Measurements from ENCODE around the gene PLGRKT. TPM values are rescaled to one million over a fixed set of nuclear protein-coding genes. Genes with fewer than 3 reads are reported as not detected.

The PLGRKT gene
- total and polyA plus RNA-seq, 2 donors (not counting 1 experiment from before 2014, with no cell fraction given): 17.3 to 21.6 TPM

DNA sequence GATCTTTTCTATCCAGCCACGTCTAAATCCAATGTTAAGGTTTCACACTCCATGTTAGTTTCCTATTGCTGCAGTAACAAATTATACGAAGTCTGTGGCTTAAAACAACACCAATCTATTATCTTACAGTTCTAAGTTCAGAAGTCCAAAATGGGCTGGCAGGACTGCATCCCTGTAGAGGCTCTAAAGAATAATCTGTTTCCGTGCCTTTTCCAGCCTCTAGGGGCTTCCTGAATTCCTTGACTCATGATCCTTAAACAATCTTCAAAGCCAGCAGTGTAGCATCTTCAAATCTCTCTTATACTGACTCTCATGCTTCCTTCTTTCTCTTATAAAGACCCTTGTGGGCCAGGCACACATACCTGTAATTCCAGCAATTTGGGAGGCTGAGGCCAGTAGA, 6.8 kb downstream of the PLGRKT start:
- H4K20me1 ChIP-seq (ENCODE audit: control insufficient read depth, extremely low read depth, insufficient read depth, low read length): no peaks in the 10 kb centered on the region
- no peak overlapping the region for H3K4me2 ChIP-seq (ENCODE audit: extremely low read depth, insufficient read depth, low read length)
- no peak overlapping the region for H3K27ac ChIP-seq (ENCODE audit: insufficient read depth, low read length)
- H3K4me3 ChIP-seq (replicated peaks in 1 of 4; ENCODE audit: control extremely low read depth in 1 of 4, insufficient read depth in 1 of 4, low read depth in 3 of 4, low read length in 4 of 4): no peak overlapping the region
- no peaks in the 10 kb centered on the region for H3K4me1 ChIP-seq (ENCODE audit: control insufficient read depth, extremely low read depth, insufficient read depth, low read length)
- H3K36me3 ChIP-seq (ENCODE audit: control insufficient read depth, insufficient read depth, low read length): no peaks in the 10 kb centered on the region
- no peaks in the 10 kb centered on the region for H3K79me2 ChIP-seq (ENCODE audit: control insufficient read depth, insufficient read depth, low read length)
- H3K27me3 ChIP-seq (ENCODE audit: control insufficient read depth, insufficient read depth, low read length): no peaks in the 10 kb centered on the region
- DNase-seq (ENCODE audit: low read depth in 2 of 2): no peak
- no peak overlapping the region for H2AFZ ChIP-seq (ENCODE audit: low read length)
- H3K9me3 ChIP-seq (ENCODE audit: control insufficient read depth, insufficient read depth, low read depth, low read length): no peaks in the 10 kb centered on the region
- TF ChIP-seq, protein P1, sequence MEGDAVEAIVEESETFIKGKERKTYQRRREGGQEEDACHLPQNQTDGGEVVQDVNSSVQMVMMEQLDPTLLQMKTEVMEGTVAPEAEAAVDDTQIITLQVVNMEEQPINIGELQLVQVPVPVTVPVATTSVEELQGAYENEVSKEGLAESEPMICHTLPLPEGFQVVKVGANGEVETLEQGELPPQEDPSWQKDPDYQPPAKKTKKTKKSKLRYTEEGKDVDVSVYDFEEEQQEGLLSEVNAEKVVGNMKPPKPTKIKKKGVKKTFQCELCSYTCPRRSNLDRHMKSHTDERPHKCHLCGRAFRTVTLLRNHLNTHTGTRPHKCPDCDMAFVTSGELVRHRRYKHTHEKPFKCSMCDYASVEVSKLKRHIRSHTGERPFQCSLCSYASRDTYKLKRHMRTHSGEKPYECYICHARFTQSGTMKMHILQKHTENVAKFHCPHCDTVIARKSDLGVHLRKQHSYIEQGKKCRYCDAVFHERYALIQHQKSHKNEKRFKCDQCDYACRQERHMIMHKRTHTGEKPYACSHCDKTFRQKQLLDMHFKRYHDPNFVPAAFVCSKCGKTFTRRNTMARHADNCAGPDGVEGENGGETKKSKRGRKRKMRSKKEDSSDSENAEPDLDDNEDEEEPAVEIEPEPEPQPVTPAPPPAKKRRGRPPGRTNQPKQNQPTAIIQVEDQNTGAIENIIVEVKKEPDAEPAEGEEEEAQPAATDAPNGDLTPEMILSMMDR (conservative IDR thresholded peaks at IDR 0.05 in 1 of 2, IDR thresholded peaks at IDR 0.05 in 1 of 2; ENCODE audit: low read depth in 1 of 2, low read length in 2 of 2): no peak
- no peak for TF ChIP-seq EZH2 (IDR thresholded peaks at IDR 0.05; ENCODE audit: low read length, missing control alignments)
- H3K9ac ChIP-seq (ENCODE audit: insufficient read depth, low read length): no peak overlapping the region

DNA sequence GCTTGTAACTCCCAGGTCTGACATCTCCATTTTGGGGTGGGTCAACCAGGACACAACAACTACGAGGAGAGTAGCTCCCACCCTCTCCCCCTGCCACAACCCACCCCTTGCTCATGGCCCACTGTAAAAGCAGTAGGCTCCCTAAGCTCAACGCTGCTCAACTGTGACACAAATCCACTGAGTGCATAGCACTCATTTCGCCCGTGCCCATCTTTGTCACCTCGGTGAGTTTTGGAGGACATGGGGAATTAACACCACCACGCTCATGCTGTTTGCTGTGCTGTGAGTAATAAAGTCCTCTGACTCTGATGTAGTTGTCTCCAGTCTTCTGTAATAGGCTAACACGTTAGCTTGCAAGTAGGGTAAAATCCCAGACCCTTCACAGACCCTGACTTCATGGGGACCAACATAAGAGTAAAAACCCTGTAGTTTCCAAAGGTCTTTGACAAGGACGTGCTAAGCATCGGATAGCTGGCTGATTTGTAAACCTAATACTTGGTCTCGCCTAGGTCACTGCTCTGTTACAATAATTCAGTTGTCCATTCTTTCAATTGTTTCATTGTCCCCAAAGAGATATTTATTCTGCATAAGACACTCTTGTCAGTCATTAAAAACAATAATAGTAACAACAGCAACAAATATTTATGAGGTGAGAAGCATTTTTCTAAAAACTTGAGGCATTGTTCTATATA, 7.7 kb downstream of the PLGRKT start:
- no peak overlapping the region for H2AFZ ChIP-seq (ENCODE audit: low read length)
- no peak overlapping the region for H3K27ac ChIP-seq (ENCODE audit: insufficient read depth, low read length)
- H3K9ac ChIP-seq (ENCODE audit: insufficient read depth, low read length): no peak overlapping the region
- DNase-seq (ENCODE audit: low read depth in 2 of 2): no peak
- no peak for TF ChIP-seq EZH2 (IDR thresholded peaks at IDR 0.05; ENCODE audit: low read length, missing control alignments)
- TF ChIP-seq, protein P1 (conservative IDR thresholded peaks at IDR 0.05 in 1 of 2, IDR thresholded peaks at IDR 0.05 in 1 of 2; ENCODE audit: low read depth in 1 of 2, low read length in 2 of 2): no peak
- no peaks in the 10 kb centered on the region for H3K9me3 ChIP-seq (ENCODE audit: control insufficient read depth, insufficient read depth, low read depth, low read length)
- H3K36me3 ChIP-seq (ENCODE audit: control insufficient read depth, insufficient read depth, low read length): no peaks in the 10 kb centered on the region
- no peaks in the 10 kb centered on the region for H4K20me1 ChIP-seq (ENCODE audit: control insufficient read depth, extremely low read depth, insufficient read depth, low read length)
- H3K4me1 ChIP-seq (ENCODE audit: control insufficient read depth, extremely low read depth, insufficient read depth, low read length): no peaks in the 10 kb centered on the region
- no peak overlapping the region for H3K4me2 ChIP-seq (ENCODE audit: extremely low read depth, insufficient read depth, low read length)
- H3K4me3 ChIP-seq (replicated peaks in 1 of 4; ENCODE audit: control extremely low read depth in 1 of 4, insufficient read depth in 1 of 4, low read depth in 3 of 4, low read length in 4 of 4): no peak overlapping the region
- no peaks in the 10 kb centered on the region for H3K79me2 ChIP-seq (ENCODE audit: control insufficient read depth, insufficient read depth, low read length)
- H3K27me3 ChIP-seq (ENCODE audit: control insufficient read depth, insufficient read depth, low read length): no peaks in the 10 kb centered on the region

DNA sequence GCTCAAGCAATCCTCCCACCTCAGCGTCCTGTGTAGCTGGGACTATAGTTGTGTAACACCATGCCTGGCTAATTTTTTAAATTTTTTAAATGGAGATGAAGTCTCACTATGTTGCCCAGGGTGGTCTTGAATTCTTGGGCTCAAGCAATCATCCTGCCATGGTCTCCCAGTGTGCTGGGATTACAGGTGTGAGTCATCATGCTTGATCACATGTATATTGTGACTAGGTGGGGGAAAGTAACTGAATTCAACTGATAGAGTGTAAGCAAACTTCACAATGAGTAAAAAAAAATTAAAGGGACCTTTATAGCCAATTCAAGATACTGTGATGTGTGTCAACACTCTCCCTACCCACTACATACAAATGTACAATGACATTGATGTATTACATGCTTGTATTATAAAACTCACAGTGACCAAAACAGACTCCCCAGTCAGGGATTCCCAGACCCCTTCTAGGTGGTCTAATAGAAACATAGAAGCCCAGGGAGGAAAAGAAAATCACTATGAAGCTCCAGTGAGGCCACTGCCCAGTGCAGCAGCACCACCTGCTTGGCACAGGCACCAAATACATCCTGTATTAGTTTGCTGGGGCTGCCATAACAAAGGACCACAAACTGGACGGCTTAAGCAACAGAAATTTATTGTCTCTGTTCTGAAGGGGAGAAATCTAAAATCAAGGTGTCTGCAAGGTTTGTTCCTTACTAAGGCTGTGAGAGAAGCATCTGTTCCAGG, 8.8 kb downstream of the PLGRKT start:
- Histone ChIP-seq H3K27me3 (ENCODE audit: control insufficient read depth, insufficient read depth, low read length) (no peaks in the 10 kb centered on the region), H3K9me3 (ENCODE audit: control insufficient read depth, insufficient read depth, low read depth, low read length) (no peaks in the 10 kb centered on the region), H3K27ac (ENCODE audit: insufficient read depth, low read length) (no peak overlapping the region), H3K4me1 (ENCODE audit: control insufficient read depth, extremely low read depth, insufficient read depth, low read length) (no peaks in the 10 kb centered on the region), H3K4me2 (ENCODE audit: extremely low read depth, insufficient read depth, low read length) (no peak overlapping the region), H3K36me3 (ENCODE audit: control insufficient read depth, insufficient read depth, low read length) (no peaks in the 10 kb centered on the region), H3K4me3 (replicated peaks in 1 of 4; ENCODE audit: control extremely low read depth in 1 of 4, insufficient read depth in 1 of 4, low read depth in 3 of 4, low read length in 4 of 4) (no peak overlapping the region), H3K9ac (ENCODE audit: insufficient read depth, low read length) (no peak overlapping the region), H2AFZ (ENCODE audit: low read length) (no peak overlapping the region), H3K79me2 (ENCODE audit: control insufficient read depth, insufficient read depth, low read length) (no peaks in the 10 kb centered on the region), H4K20me1 (ENCODE audit: control insufficient read depth, extremely low read depth, insufficient read depth, low read length) (no peaks in the 10 kb centered on the region)
- TF ChIP-seq, protein P1 (conservative IDR thresholded peaks at IDR 0.05 in 1 of 2, IDR thresholded peaks at IDR 0.05 in 1 of 2; ENCODE audit: low read depth in 1 of 2, low read length in 2 of 2): no peak
- no peak for TF ChIP-seq EZH2 (IDR thresholded peaks at IDR 0.05; ENCODE audit: low read length, missing control alignments)
- DNase-seq (ENCODE audit: low read depth in 2 of 2): no peak

Measured in fibroblast of lung (primary cell).